H1 (cell line): Measurements from ENCODE around the gene TRAF3IP1.
A peak's percentile ranks its signal among the peaks of the same experiment; 100 is the strongest.

Source experiments
- BACH1 ChIP-seq: IDR thresholded peaks from 2 replicates; pipeline ENCODE4 v1.6.1; 2012; ENCODE audit warnings: low read length, improper control_type of control experiment
- CEBPB ChIP-seq: IDR thresholded peaks from 2 replicates; pipeline ENCODE4 v1.6.1; 2012; ENCODE audit warnings: low read depth, low read length
- CREB1 ChIP-seq: IDR thresholded peaks from 2 replicates; pipeline ENCODE4 v1.6.1; 2012; ENCODE audit warnings: inconsistent platforms
- HDAC6 ChIP-seq: IDR thresholded peaks from one replicate; pipeline ENCODE4 v1.7.1; 2012; ENCODE audit warnings: low read depth, mild to moderate bottlenecking, inconsistent platforms, low read length, moderate library complexity
- MAFK ChIP-seq: IDR thresholded peaks from 2 replicates; pipeline ENCODE4 v1.6.1; 2012; ENCODE audit warnings: low read depth, mild to moderate bottlenecking, improper control_type of control experiment, low read length
- POLR2AphosphoS5 ChIP-seq: IDR thresholded peaks from 2 replicates; pipeline ENCODE4 v1.6.1; 2011; ENCODE audit warnings: low read depth, low read length
- ZNF274 ChIP-seq: IDR thresholded peaks from 2 replicates; pipeline ENCODE4 v1.7.0; 2012; ENCODE audit warnings: low read length, borderline replicate concordance; ENCODE audit errors: extremely low read depth
- TF ChIP-seq, protein P1 (sequence below), 3 experiments: IDR thresholded peaks; 1 replicate in 2 of 3; 2 replicates in 1 of 3; pipeline versions ENCODE4 v1.5.1 to v1.6.1; 2011; ENCODE audit warnings: low read length in 3 of 3, mild to moderate bottlenecking in 3 of 3, inconsistent platforms in 2 of 3, low read depth in 1 of 3, moderate library complexity in 1 of 3; ENCODE audit not compliant: insufficient read depth in 1 of 3; ENCODE audit errors: control extremely low read depth in 1 of 3

DNA sequence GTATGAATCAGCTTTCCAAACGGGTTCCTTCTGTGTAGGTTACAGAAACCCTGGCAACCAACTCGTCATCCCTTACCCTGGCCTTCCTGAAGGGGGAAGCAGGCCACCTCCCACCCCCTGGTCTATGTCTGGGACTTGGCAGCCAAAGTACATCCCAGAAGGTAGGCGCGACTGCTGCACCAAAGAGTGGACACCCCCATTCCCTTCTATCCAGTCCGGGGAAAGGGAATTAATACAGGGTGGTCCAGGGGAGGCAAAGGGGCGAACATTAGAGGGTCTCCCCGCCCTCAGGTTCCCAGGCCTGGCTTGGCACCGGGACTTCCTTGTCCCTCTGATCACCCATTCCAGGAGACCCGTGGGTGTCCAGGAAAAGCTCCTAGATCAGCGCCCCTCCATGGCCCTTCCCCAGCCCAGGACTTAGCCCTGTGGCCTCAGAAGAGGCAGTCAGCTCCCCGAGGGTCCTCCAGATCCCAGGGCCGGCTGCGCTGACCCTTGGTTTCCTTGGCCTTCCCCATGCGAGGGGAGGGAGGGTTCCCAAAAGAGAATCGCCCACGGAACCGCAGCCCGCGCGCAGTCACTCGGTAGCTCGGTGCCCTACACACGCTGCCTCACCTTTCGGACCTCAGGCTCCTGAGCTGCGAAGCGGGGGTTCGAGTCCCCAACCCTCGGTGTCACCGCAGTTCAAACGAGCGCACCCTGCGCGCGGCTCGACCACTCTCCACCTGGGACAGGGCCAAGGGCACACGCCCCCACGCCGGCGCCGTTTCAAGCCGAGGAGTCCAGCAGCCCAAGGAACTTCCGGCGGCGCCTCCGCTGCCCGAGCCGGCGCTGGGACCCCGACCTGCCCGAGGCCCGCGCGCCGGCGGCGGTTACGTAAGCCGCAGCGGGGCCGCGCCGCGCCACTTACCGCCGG lies 32.3 kb upstream of the TRAF3IP1 start, which contains the start of gene PER2:
- TF ChIP-seq, protein P1, sequence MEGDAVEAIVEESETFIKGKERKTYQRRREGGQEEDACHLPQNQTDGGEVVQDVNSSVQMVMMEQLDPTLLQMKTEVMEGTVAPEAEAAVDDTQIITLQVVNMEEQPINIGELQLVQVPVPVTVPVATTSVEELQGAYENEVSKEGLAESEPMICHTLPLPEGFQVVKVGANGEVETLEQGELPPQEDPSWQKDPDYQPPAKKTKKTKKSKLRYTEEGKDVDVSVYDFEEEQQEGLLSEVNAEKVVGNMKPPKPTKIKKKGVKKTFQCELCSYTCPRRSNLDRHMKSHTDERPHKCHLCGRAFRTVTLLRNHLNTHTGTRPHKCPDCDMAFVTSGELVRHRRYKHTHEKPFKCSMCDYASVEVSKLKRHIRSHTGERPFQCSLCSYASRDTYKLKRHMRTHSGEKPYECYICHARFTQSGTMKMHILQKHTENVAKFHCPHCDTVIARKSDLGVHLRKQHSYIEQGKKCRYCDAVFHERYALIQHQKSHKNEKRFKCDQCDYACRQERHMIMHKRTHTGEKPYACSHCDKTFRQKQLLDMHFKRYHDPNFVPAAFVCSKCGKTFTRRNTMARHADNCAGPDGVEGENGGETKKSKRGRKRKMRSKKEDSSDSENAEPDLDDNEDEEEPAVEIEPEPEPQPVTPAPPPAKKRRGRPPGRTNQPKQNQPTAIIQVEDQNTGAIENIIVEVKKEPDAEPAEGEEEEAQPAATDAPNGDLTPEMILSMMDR (IDR thresholded peaks at IDR 0.05; ENCODE audit: control extremely low read depth in 1 of 3, insufficient read depth in 1 of 3, low read depth in 1 of 3, low read length in 3 of 3), result peak in 1 of 3 experiments; percentile 14; a peak in 2 of 4 replicates
- no peak for TF ChIP-seq CREB1
- TF ChIP-seq CEBPB, result no peak
- no peak for TF ChIP-seq BACH1
- TF ChIP-seq POLR2AphosphoS5, result no peak
- TF ChIP-seq HDAC6, result no peak
- no peak for TF ChIP-seq MAFK
- no peak for TF ChIP-seq ZNF274
